Activated naive CD4-positive, alpha-beta T cell treated with anti-CD3 and anti-CD28 coated beads, Interleukin-2, amount 10 ng/mL, durations not matched to agents 7 days and 5 days (primary cell): Measurements from ENCODE around the gene HS3ST5.

Experiments
- CTCF ChIA-PET: fragments of 350-600 bp; sonication (Branson Sonifier 250); formaldehyde crosslinking; loops from one replicate; lab custom pipeline; 2021; ENCODE audit warnings: antibody characterized with exemption; lab: Charles Lee
- DNase-seq: peaks from one replicate; pipeline ENCODE4 v3.0.0-alpha.2; 2020
- H3K27ac Mint-ChIP-seq: one replicate; pipeline ENCODE4 v1.8.0; 2021; ENCODE audit warnings: mild to moderate bottlenecking, moderate library complexity, mixed read lengths
- H3K27me3 Mint-ChIP-seq: one replicate; pipeline ENCODE4 v1.8.0; 2021; ENCODE audit warnings: mild to moderate bottlenecking, mixed read lengths
- H3K36me3 Mint-ChIP-seq: one replicate; pipeline ENCODE4 v1.8.0; 2021; ENCODE audit warnings: mixed read lengths
- H3K4me1 Mint-ChIP-seq: one replicate; pipeline ENCODE4 v1.8.0; 2021; ENCODE audit warnings: mixed read lengths
- H3K4me3 Mint-ChIP-seq: one replicate; pipeline ENCODE4 v1.8.0; 2021; ENCODE audit warnings: mild to moderate bottlenecking, moderate library complexity, mixed read lengths
- H3K9me3 Mint-ChIP-seq: one replicate; pipeline ENCODE4 v1.8.0; 2021; ENCODE audit warnings: mixed read lengths

HS3ST5 gene

GRCh38 chr6:114277220-114277619, 65.6 kb downstream of the HS3ST5 start:
- Mint-ChIP-seq H3K9me3 (no peaks in the 10 kb centered on the region), H3K4me3 (no peak overlapping the region), H3K36me3 (no peaks in the 10 kb centered on the region), H3K27me3 (no peaks in the 10 kb centered on the region), H3K4me1 (no peaks in the 10 kb centered on the region), H3K27ac (no peak overlapping the region)
- no peak for DNase-seq
- CTCF ChIA-PET = no interaction called here

- DNase-seq = no peak
- Mint-ChIP-seq H3K4me3 (no peak overlapping the region), H3K4me1 (no peaks in the 10 kb centered on the region), H3K9me3 (no peaks in the 10 kb centered on the region), H3K27ac (no peak overlapping the region), H3K36me3 (no peaks in the 10 kb centered on the region), H3K27me3 (no peaks in the 10 kb centered on the region)
- CTCF ChIA-PET = no interaction called here
Measured at GRCh38 chr6:114276783-114277182, 66.0 kb downstream of the HS3ST5 start.

GRCh38 chr6:114274836-114275235, 68.0 kb downstream of the HS3ST5 start:
- no peaks in the 10 kb centered on the region for H3K9me3 Mint-ChIP-seq
- CTCF ChIA-PET = no interaction called here
- no peak for DNase-seq
- no peak overlapping the region for H3K4me3 Mint-ChIP-seq
- H3K4me1 Mint-ChIP-seq = no peaks in the 10 kb centered on the region
- H3K36me3 Mint-ChIP-seq = no peaks in the 10 kb centered on the region
- no peaks in the 10 kb centered on the region for H3K27me3 Mint-ChIP-seq
- H3K27ac Mint-ChIP-seq = no peak overlapping the region

- Mint-ChIP-seq H3K4me1 (no peaks in the 10 kb centered on the region), H3K27ac (no peak overlapping the region), H3K9me3 (no peaks in the 10 kb centered on the region), H3K27me3 (no peaks in the 10 kb centered on the region), H3K36me3 (no peaks in the 10 kb centered on the region), H3K4me3 (no peak overlapping the region)
- CTCF ChIA-PET = no interaction called here
- no peak for DNase-seq
Measured at GRCh38 chr6:114272582-114272981, 70.2 kb downstream of the HS3ST5 start.

- CTCF ChIA-PET = no interaction called here
- H3K27me3 Mint-ChIP-seq = no peaks in the 10 kb centered on the region
Measured at GRCh38 chr6:114271405-114271804, 71.4 kb downstream of the HS3ST5 start.

GRCh38 chr6:114267897-114268296, 74.9 kb downstream of the HS3ST5 start:
- no peaks in the 10 kb centered on the region for H3K4me1 Mint-ChIP-seq
- H3K27ac Mint-ChIP-seq = no peak overlapping the region
- H3K27me3 Mint-ChIP-seq = no peaks in the 10 kb centered on the region
- H3K9me3 Mint-ChIP-seq = no peaks in the 10 kb centered on the region
- no peaks in the 10 kb centered on the region for H3K36me3 Mint-ChIP-seq
- DNase-seq = no peak
- no peak overlapping the region for H3K4me3 Mint-ChIP-seq
- CTCF ChIA-PET = no interaction called here

More at GRCh38 chr6:114271405-114271804, 71.4 kb downstream of the HS3ST5 start:
- Mint-ChIP-seq H3K27ac (no peak overlapping the region), H3K9me3 (no peaks in the 10 kb centered on the region), H3K4me3 (no peak overlapping the region), H3K4me1 (no peaks in the 10 kb centered on the region), H3K36me3 (no peaks in the 10 kb centered on the region)
- DNase-seq = no peak

- no peak for DNase-seq
- Mint-ChIP-seq H3K9me3 (peaks cover 2% of the 10 kb centered on the region), H3K4me1 (no peaks in the 10 kb centered on the region), H3K4me3 (no peak overlapping the region), H3K27ac (no peak overlapping the region), H3K36me3 (no peaks in the 10 kb centered on the region), H3K27me3 (no peaks in the 10 kb centered on the region)
- CTCF ChIA-PET = no interaction called here
Measured at GRCh38 chr6:114260810-114261209, 82.0 kb downstream of the HS3ST5 start.

GRCh38 chr6:114258376-114258775, 84.4 kb downstream of the HS3ST5 start:
- Mint-ChIP-seq H3K4me1 (no peaks in the 10 kb centered on the region), H3K9me3 (peaks cover 6% of the 10 kb centered on the region), H3K36me3 (no peaks in the 10 kb centered on the region), H3K27ac (no peak overlapping the region), H3K4me3 (no peak overlapping the region), H3K27me3 (no peaks in the 10 kb centered on the region)
- CTCF ChIA-PET = no interaction called here
- DNase-seq = no peak

GRCh38 chr6:114253431-114253830, 89.4 kb downstream of the HS3ST5 start:
- Mint-ChIP-seq H3K4me3 (no peak overlapping the region), H3K9me3 (peaks cover 6% of the 10 kb centered on the region), H3K27ac (no peak overlapping the region), H3K4me1 (no peaks in the 10 kb centered on the region), H3K36me3 (no peaks in the 10 kb centered on the region), H3K27me3 (no peaks in the 10 kb centered on the region)
- no peak for DNase-seq
- CTCF ChIA-PET = no interaction called here

GRCh38 chr6:114249522-114249921, 93.3 kb downstream of the HS3ST5 start:
- H3K36me3 Mint-ChIP-seq = no peaks in the 10 kb centered on the region
- DNase-seq = no peak
- CTCF ChIA-PET = no interaction called here

GRCh38 chr6:114247101-114247500, 95.7 kb downstream of the HS3ST5 start:
- no peak overlapping the region for H3K27ac Mint-ChIP-seq

More at GRCh38 chr6:114249522-114249921, 93.3 kb downstream of the HS3ST5 start:
- Mint-ChIP-seq H3K4me3 (no peak overlapping the region), H3K4me1 (no peaks in the 10 kb centered on the region), H3K9me3 (peaks cover 4% of the 10 kb centered on the region), H3K27me3 (no peaks in the 10 kb centered on the region), H3K27ac (no peak overlapping the region)

GRCh38 chr6:114240796-114241195, 102.0 kb downstream of the HS3ST5 start:
- Mint-ChIP-seq H3K36me3 (no peaks in the 10 kb centered on the region), H3K4me3 (no peak overlapping the region), H3K9me3 (no peaks in the 10 kb centered on the region), H3K27me3 (no peaks in the 10 kb centered on the region), H3K4me1 (no peaks in the 10 kb centered on the region), H3K27ac (no peak overlapping the region)
- DNase-seq = no peak
- CTCF ChIA-PET = no interaction called here

More at GRCh38 chr6:114247101-114247500, 95.7 kb downstream of the HS3ST5 start:
- no peaks in the 10 kb centered on the region for H3K27me3 Mint-ChIP-seq
- H3K4me3 Mint-ChIP-seq = no peak overlapping the region
- no peaks in the 10 kb centered on the region for H3K36me3 Mint-ChIP-seq
- no peaks in the 10 kb centered on the region for H3K4me1 Mint-ChIP-seq
- DNase-seq = no peak
- no peaks in the 10 kb centered on the region for H3K9me3 Mint-ChIP-seq
- CTCF ChIA-PET = no interaction called here

GRCh38 chr6:114228675-114229074, 114.1 kb downstream of the HS3ST5 start:
- Mint-ChIP-seq H3K9me3 (no peaks in the 10 kb centered on the region), H3K4me1 (no peaks in the 10 kb centered on the region), H3K4me3 (no peak overlapping the region), H3K27ac (no peak overlapping the region), H3K36me3 (no peaks in the 10 kb centered on the region), H3K27me3 (no peaks in the 10 kb centered on the region)
- no peak for DNase-seq
- CTCF ChIA-PET = no interaction called here

- Mint-ChIP-seq H3K4me1 (no peaks in the 10 kb centered on the region), H3K27me3 (no peaks in the 10 kb centered on the region), H3K36me3 (no peaks in the 10 kb centered on the region), H3K4me3 (no peak overlapping the region), H3K27ac (no peak overlapping the region), H3K9me3 (no peaks in the 10 kb centered on the region)
- CTCF ChIA-PET = no interaction called here
- DNase-seq = no peak
Measured at GRCh38 chr6:114227944-114228468, 114.8 kb downstream of the HS3ST5 start.

- Mint-ChIP-seq H3K27ac (no peak overlapping the region), H3K4me1 (no peaks in the 10 kb centered on the region), H3K9me3 (no peaks in the 10 kb centered on the region), H3K36me3 (no peaks in the 10 kb centered on the region), H3K27me3 (no peaks in the 10 kb centered on the region), H3K4me3 (no peak overlapping the region)
- CTCF ChIA-PET = interaction anchor here (1.1 kb wide), 1 partner anchor 155 kb away, joined by 3 read pairs; no protein-coding TSS in a partner anchor
- no peak for DNase-seq
Measured at GRCh38 chr6:114220241-114220640, 122.6 kb downstream of the HS3ST5 start.
